Skeletal muscle cell (primary cell): ENCODE measurements around the gene ALPK3.

Source experiments
- DNase-seq: peaks from one replicate; pipeline ENCODE4 v3.0.0-alpha.2; 2010; ENCODE audit warnings: low read depth
- H3K4me3 ChIP-seq: 2 replicates; pipeline ENCODE4 v1.5.1; 2011; ENCODE audit warnings: low read depth, mild to moderate bottlenecking, control low read depth, low read length, moderate library complexity

Gene ALPK3

GRCh38 chr15:84794162-84794547, 23.0 kb upstream of the ALPK3 start:
- no peak for DNase-seq
- no peak overlapping the region for H3K4me3 ChIP-seq

GRCh38 chr15:84795186-84795585, 22.0 kb upstream of the ALPK3 start:
- DNase-seq, result no peak
- H3K4me3 ChIP-seq, result no peak overlapping the region

GRCh38 chr15:84797212-84797611, 19.9 kb upstream of the ALPK3 start:
- no peak overlapping the region for H3K4me3 ChIP-seq
- peak; percentile 36 for DNase-seq

GRCh38 chr15:84797801-84798200, 19.4 kb upstream of the ALPK3 start:
- no peak for DNase-seq
- H3K4me3 ChIP-seq, result no peak overlapping the region

GRCh38 chr15:84798436-84798946, 18.7 kb upstream of the ALPK3 start:
- H3K4me3 ChIP-seq, result no peak overlapping the region
- no peak for DNase-seq

- no peak for DNase-seq
- no peak overlapping the region for H3K4me3 ChIP-seq
Observed at GRCh38 chr15:84799511-84800187, 17.5 kb upstream of the ALPK3 start.

DNA sequence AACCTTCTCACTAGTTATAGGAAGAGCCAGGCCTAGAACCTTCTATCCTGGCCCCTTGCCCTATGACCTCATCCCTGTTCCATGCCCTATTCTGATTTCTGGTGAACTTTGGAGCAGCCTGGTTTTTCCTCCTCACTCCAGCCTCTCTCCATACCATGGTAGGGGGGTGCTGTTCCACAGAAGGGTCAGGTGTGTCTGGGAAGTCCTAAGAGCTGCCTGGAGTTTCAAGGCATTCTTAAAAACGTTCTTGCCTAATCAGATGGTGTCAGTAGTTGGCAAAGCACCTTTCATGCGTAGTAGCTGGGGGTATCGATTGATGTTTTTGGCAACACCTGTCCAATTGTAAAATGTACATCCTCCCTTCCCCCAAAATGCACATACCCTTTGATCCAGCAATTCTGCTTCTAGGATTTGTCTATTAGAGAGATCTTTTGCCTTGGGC, 16.8 kb upstream of the ALPK3 start:
- H3K4me3 ChIP-seq, result no peak overlapping the region
- DNase-seq, result no peak

- DNase-seq, result no peak
- no peak overlapping the region for H3K4me3 ChIP-seq
Observed at GRCh38 chr15:84804005-84804900, 12.9 kb upstream of the ALPK3 start.

DNA sequence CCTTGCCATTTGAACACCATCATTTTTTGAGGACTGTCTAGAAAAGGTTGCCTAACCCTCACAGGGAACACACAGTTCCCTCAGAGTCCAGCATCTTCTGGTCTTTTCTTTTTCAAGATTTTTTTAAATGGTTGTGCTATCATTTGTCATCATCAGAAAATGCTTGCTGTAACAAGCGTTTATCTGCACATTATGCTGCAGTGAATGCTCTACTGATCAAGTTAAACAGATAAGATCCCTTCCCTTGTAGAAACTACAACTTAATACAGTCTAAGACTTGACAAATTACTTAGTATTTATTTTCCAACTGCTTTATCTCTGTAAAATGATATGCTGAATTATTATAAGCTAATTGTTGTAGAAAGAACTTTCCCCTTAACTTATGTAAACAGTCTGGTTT, 11.9 kb upstream of the ALPK3 start:
- no peak for DNase-seq
- H3K4me3 ChIP-seq, result no peak overlapping the region

- no peak overlapping the region for H3K4me3 ChIP-seq
- DNase-seq, result no peak
Observed at GRCh38 chr15:84807228-84807627, 9.9 kb upstream of the ALPK3 start.

- H3K4me3 ChIP-seq, result no peak overlapping the region
- peak; percentile 48 for DNase-seq
Observed at GRCh38 chr15:84810073-84810840, 6.9 kb upstream of the ALPK3 start.

DNA sequence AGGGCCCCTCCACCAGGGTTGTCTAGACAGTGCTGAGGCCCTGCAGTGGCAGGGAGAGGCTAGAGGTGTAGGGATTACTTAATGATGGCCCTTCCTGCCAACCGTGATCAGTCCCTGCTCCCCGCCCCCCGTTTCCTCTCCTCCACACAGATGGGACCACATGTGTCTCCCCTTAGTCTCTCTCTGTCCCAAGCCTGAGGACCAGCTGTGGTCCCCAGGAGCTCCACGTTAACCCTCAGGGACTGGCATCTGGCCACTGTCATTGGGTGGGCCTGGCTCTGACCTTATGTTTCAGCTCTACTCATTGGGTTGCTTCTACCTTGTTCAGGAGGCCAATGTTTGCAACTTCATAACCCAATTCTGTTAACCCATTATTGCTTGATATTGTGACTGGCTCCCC, 6.0 kb upstream of the ALPK3 start:
- H3K4me3 ChIP-seq, result no peak overlapping the region
- no peak for DNase-seq

DNA sequence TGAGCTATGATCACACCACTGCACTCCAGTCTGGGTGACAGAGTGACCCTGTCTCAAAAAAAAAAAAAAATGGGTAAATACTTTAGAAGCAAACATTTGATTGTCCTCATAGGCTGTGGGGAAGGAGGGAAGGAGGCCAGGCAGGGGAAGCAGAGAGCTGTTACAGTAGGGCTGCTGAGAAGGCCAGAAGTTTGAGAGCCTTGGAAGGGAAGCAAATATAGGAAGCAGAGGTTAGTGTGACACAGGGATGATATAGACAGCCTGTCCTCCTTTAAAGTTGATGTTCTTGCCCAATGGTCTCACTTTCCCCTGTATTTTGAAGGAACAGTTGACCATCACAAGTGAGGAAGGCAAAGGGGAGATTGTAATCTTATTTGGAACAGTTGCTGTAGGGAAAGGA, 5.3 kb upstream of the ALPK3 start:
- H3K4me3 ChIP-seq, result no peak overlapping the region
- no peak for DNase-seq

DNA sequence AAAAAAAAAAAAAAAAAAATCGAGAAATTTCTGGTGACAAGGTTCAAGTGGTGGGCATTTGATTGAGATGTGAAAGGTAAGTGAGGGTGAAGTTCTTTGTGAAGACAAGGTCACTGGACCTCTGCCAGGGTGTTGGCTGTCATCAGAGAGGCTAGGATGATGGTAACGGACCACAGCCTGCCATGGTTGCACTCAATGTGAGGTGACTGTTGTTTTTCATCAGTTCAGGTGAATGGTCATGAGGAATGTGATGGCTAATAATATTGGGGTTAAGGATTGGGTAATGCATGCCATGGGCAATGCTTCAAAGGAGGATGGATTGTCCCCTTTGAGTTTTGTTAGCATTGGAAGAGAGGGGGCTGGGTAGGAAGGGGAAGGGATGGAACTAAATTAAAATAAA, 4.3 kb upstream of the ALPK3 start:
- no peak for DNase-seq

GRCh38 chr15:84813435-84813834, 3.7 kb upstream of the ALPK3 start:
- no peak overlapping the region for H3K4me3 ChIP-seq
- no peak for DNase-seq

More for the DNA sequence above, 4.3 kb upstream of the ALPK3 start:
- no peak overlapping the region for H3K4me3 ChIP-seq

DNA sequence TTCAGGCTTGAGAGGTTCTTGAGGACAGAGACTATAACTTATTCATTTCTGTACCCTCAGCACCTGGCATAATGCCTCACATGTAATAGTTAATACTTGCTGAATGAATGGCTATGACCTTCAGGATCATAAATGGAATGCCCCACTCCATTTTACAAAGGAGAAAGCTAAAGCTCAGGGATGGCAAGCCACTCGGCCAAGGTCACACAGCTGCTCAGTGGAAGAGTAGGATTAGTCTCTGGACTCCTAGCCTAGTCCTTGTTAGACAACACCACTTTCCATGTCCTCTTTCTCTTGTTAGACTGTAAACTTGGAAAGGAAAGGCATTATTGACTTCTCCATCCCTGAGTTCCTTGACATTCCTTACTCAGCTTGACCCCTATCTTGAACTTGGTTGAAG, 3.2 kb upstream of the ALPK3 start:
- no peak for DNase-seq
- H3K4me3 ChIP-seq, result no peak overlapping the region

DNA sequence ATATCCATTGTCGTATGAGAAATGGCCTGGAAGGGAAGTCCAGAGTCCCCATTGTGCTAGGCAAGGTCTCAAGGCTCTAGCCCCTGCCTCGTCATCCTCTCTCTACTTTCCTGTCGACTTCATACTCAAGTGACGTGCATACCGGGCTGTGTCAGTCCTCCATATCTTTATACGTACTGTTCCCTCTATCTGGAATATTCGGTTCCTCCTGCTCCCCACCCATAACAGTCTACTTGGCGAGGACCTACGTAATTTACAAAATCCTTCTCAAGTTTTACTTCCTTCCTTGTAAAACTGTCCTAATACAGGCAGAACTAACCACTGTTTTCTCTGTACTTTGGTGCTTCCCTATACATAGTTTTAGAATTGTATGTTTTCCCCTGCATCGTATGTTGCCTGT, 2.2 kb upstream of the ALPK3 start:
- no peak for DNase-seq
- no peak overlapping the region for H3K4me3 ChIP-seq

DNA sequence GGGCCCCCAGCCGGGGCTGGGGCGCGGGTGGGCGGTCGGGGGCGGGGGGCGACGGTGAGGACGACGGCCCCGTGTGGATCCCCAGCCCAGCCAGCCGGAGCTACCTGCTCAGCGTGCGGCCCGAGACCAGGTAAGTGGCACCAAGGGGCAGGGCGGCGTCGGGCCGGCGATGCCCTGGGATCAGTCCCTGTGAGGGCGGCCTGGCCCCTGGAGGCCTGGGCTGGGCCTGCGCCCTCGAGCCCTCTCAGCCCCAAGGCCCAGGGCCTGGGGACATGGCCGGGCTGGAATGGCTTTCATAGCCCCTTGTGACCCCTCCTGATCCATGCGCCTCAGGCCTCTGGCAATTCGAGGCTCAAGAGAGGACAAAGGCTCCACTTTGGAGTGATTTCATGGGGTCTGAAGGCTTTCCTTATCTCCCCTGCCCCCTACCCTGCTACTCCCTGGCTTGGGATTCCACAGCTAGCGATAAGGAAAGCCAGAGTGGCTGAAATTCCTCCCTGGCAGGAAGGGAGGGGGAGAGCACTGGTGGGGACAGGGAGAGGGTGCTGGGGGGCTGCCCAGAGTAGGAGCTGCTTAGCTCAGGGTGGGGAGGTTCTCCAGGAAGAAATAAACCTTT, 418 bp downstream of the ALPK3 start:
- H3K4me3 ChIP-seq, result peak overlapping the region; percentile 51
- no peak for DNase-seq

DNA sequence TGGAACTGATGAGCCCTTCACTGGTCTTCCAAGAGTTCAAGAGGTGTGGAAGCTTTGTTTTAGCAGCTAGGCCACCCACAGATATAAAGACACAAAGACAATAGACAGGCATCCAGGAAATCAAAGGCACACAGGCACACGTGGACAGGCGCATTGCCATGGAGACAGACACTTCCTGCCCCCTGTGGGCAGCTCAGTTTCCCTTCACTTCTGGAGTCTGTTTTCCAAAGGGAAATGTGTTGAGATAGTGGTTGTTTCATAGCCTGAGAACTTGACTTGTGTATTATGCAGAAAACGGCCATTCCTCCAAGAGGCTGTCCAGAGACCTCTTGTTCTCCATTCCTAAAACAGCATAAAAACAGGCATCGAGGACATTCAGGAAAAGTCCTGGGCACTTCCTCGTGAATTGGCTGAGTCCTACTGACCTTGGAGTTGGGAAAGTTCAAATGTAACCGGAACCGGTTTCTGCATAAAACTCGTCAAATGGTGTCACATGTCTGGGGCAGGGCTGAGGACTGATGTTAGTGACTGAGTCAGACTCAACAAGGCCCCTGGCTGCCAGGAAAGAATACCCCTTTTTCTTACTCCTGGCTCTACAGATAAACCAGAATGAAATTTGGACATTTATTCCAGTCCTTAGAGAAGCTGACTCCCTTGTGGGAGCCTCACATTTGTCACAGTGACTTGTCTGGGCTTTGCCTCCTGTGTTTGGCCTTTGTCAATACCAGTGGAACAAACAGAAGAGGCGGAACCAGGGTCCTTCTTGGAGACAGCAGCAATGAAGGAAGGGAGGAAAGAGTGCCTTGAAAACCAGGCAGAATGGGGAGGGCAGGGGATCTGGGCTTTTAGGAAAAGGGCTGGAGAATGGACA, 1.3 kb downstream of the ALPK3 start:
- H3K4me3 ChIP-seq, result peak overlapping the region; percentile 51

More for the DNA sequence above, 1.3 kb downstream of the ALPK3 start:
- DNase-seq, result no peak
